ENCODE results near the gene ZNF541.
"Not testable (repeated sequence)": the region's sequence is repeated elsewhere in the genome, so short reads cannot be mapped to it uniquely, and the experiment has no call there.

The ZNF541 gene

GRCh38 chr19:47573071-47574026 is at the start of gene ZNF541:
TSS of gene ZNF541 (minus strand) at chr19:47573148. CDS start at chr19:47555856, 17,292 bp downstream.
- no peak for DNase-seq

GRCh38 chr19:47619763-47620162 is 46.8 kb upstream of the ZNF541 start:
- no peak for DNase-seq

GRCh38 chr19:47618771-47619170 is 45.8 kb upstream of the ZNF541 start:
- DNase-seq, result no peak

- DNase-seq, result no peak
These were observed 42.8 kb upstream of the ZNF541 start for GRCh38 chr19:47615714-47616113.

- DNase-seq, result no peak
These were observed 42.3 kb upstream of the ZNF541 start for GRCh38 chr19:47615230-47615629.

GRCh38 chr19:47614559-47614958 is 41.6 kb upstream of the ZNF541 start:
- DNase-seq, result no peak

- no peak for DNase-seq
These were observed 41.0 kb upstream of the ZNF541 start for GRCh38 chr19:47614021-47614295.

GRCh38 chr19:47613165-47614020 is 40.4 kb upstream of the ZNF541 start:
- no peak for DNase-seq

GRCh38 chr19:47610902-47611301 is 38.0 kb upstream of the ZNF541 start:
- no peak for DNase-seq

GRCh38 chr19:47609906-47610894 is 37.3 kb upstream of the ZNF541 start:
- peak; percentile 25 to 38 for DNase-seq

GRCh38 chr19:47608969-47609905 is 36.3 kb upstream of the ZNF541 start, which contains the start of gene BICRA:
TSS of gene BICRA (plus strand) at chr19:47609134. CDS start at chr19:47673575, 64,441 bp downstream.
- DNase-seq, result peak; percentile 60 to 70

GRCh38 chr19:47608074-47608918 is 35.3 kb upstream of the ZNF541 start:
- DNase-seq, result peak; percentile 55 to 80

GRCh38 chr19:47607564-47608073 is 34.7 kb upstream of the ZNF541 start:
- no peak for DNase-seq

- no peak for DNase-seq
These were observed 31.0 kb upstream of the ZNF541 start for GRCh38 chr19:47603706-47604565.

- DNase-seq, result no peak
These were observed 28.4 kb upstream of the ZNF541 start for GRCh38 chr19:47601180-47601904.

- DNase-seq, result peak; percentile 96 to 97
These were observed 27.6 kb upstream of the ZNF541 start for GRCh38 chr19:47600246-47601179.

GRCh38 chr19:47599671-47600245 is 26.8 kb upstream of the ZNF541 start:
- not testable (repeated sequence) for DNase-seq

Data from Kasumi-1 (cell line).